Gastrocnemius medialis (tissue), 4 donors: ENCODE results near the gene SCTR. TPM values are rescaled to one million over a fixed set of nuclear protein-coding genes. Genes with fewer than 3 reads are reported as not detected.

Experiments used
- ATAC-seq, 2 donors: fragments of 150-250 bp; one replicate each; pipeline ENCODE4 v1.9.1; 2016
- DNase-seq, 2 donors: peaks; one replicate each; pipeline ENCODE4 v3.0.0-alpha.2; 2019
- H3K27ac ChIP-seq, 4 donors: fragments of 200-600 bp; sonication (generic); 1 replicate in 1 of 4; 2 replicates in 3 of 4; pipeline ENCODE4 v1.5.1; 2016 to 2018; ENCODE audit warnings: mild to moderate bottlenecking in 2 of 4, moderate library complexity in 1 of 4
- H3K27me3 ChIP-seq, 3 donors: fragments of 200-600 bp; sonication (generic) in 2 of 3; 1 replicate in 1 of 3; 2 replicates in 2 of 3; pipeline versions ENCODE4 v1.5.1 to v1.6.0; 2016 to 2019; ENCODE audit warnings: mild to moderate bottlenecking in 1 of 3, moderate library complexity in 1 of 3
- H3K36me3 ChIP-seq, 2 donors: fragments of 200-600 bp; sonication (generic) in 1 of 2; one replicate each; pipeline ENCODE4 v1.5.1; 2017 to 2018
- H3K4me1 ChIP-seq, 2 donors: fragments of 200-600 bp; sonication (generic) in 1 of 2; one replicate each; pipeline ENCODE4 v1.5.1; 2016 to 2017; ENCODE audit warnings: mild to moderate bottlenecking in 2 of 2
- H3K4me3 ChIP-seq, 4 donors: fragments of 200-600 bp; sonication (generic) in 3 of 4; 1 replicate in 1 of 4; 2 replicates in 3 of 4; pipeline ENCODE4 v1.5.1; 2016 to 2019; ENCODE audit warnings: mild to moderate bottlenecking in 2 of 4
- H3K9me3 ChIP-seq, 3 donors: fragments of 200-600 bp; sonication (generic) in 2 of 3; 1 replicate in 1 of 3; 2 replicates in 2 of 3; pipeline ENCODE4 v1.5.1; 2016 to 2019
- CTCF ChIP-seq, 5 experiments: fragments of 450-650 bp in 3 of 5; fragments of 200-600 bp in 2 of 5; sonication (generic) in 2 of 5; IDR thresholded peaks in 4 of 5; conservative IDR thresholded peaks in 1 of 5; 1 replicate in 4 of 5; 2 replicates in 1 of 5; pipeline ENCODE4 v1.5.1; 2016 to 2019; ENCODE audit warnings: antibody characterized with exemption in 5 of 5, mild to moderate bottlenecking in 3 of 5, moderate library complexity in 3 of 5
- POLR2A ChIP-seq, 2 donors: fragments of 450-650 bp; IDR thresholded peaks; one replicate each; pipeline ENCODE4 v1.6.1; 2017; ENCODE audit warnings: antibody characterized with exemption in 2 of 2, mild to moderate bottlenecking in 2 of 2, moderate library complexity in 2 of 2
- in situ Hi-C, 4 donors: fragments of 200-750 bp; cut with MboI; loops; one replicate each; pipeline versions ENCODE4 v1.15.0 to v1.8.0; 2017; ENCODE audit warnings: low sequenced_read_pairs in 4 of 4
- intact Hi-C: fragments of 100-400 bp; cut with DNase I; formaldehyde crosslinking; loops from one replicate; pipeline ENCODE4 v1.15.1; 2023; ENCODE audit warnings: low total_unique reads
- total RNA-seq, 4 donors: library from RNA; depleted of rRNA; stranded (reverse); fragments of >200 nt; gene quantifications; one replicate each; pipeline versions ENCODE4 v1.1.0 to v1.2.3, GENCODE V29; 2016

Gene SCTR
- total RNA-seq, 4 donors from 2014 or later = not detected

- Histone ChIP-seq H3K4me1 (no peaks in the 10 kb centered on the region), H3K4me3 (no peak overlapping the region), H3K36me3 (no peaks in the 10 kb centered on the region), H3K9me3 (no peaks in the 10 kb centered on the region), H3K27me3 (no peaks in the 10 kb centered on the region), H3K27ac (no peak overlapping the region)
- ATAC-seq = no peak
- intact Hi-C loops (no loop called here), in situ Hi-C loops (no loop called here)
- TF ChIP-seq POLR2A (IDR thresholded peaks at IDR 0.05) = no peak
- no peak for TF ChIP-seq CTCF (IDR thresholded peaks at IDR 0.05 in 4 of 5, conservative IDR thresholded peaks at IDR 0.05 in 1 of 5)
- DNase-seq = no peak
Observed at GRCh38 chr2:119440501-119440870, 83.8 kb downstream of the SCTR start.

- DNase-seq (no peak), ATAC-seq (no peak)
- no peaks in the 10 kb centered on the region for H3K9me3 ChIP-seq
- no peaks in the 10 kb centered on the region for H3K4me1 ChIP-seq
- no peaks in the 10 kb centered on the region for H3K27me3 ChIP-seq
- H3K4me3 ChIP-seq = no peak overlapping the region
- in situ Hi-C loops (no loop called here), intact Hi-C loops (no loop called here)
- H3K27ac ChIP-seq = no peak overlapping the region
- H3K36me3 ChIP-seq = no peaks in the 10 kb centered on the region
- no peak for TF ChIP-seq POLR2A (IDR thresholded peaks at IDR 0.05)
- no peak for TF ChIP-seq CTCF (IDR thresholded peaks at IDR 0.05 in 4 of 5, conservative IDR thresholded peaks at IDR 0.05 in 1 of 5)
Observed at GRCh38 chr2:119439574-119440500, 84.4 kb downstream of the SCTR start.

GRCh38 chr2:119438726-119439284, 85.5 kb downstream of the SCTR start:
- intact Hi-C loops = no loop called here
- no peaks in the 10 kb centered on the region for H3K36me3 ChIP-seq
- in situ Hi-C loops = no loop called here

GRCh38 chr2:119438128-119438656, 86.1 kb downstream of the SCTR start:
- DNase-seq (no peak), ATAC-seq (no peak)
- no peaks in the 10 kb centered on the region for H3K9me3 ChIP-seq
- H3K27me3 ChIP-seq = no peaks in the 10 kb centered on the region
- H3K4me1 ChIP-seq = no peaks in the 10 kb centered on the region
- TF ChIP-seq POLR2A (IDR thresholded peaks at IDR 0.05) = no peak
- TF ChIP-seq CTCF (IDR thresholded peaks at IDR 0.05 in 4 of 5, conservative IDR thresholded peaks at IDR 0.05 in 1 of 5) = no peak
- H3K4me3 ChIP-seq = no peak overlapping the region
- H3K36me3 ChIP-seq = no peaks in the 10 kb centered on the region
- H3K27ac ChIP-seq = no peak overlapping the region
- in situ Hi-C loops (no loop called here), intact Hi-C loops (no loop called here)

More at GRCh38 chr2:119438726-119439284, 85.5 kb downstream of the SCTR start:
- H3K4me1 ChIP-seq = no peaks in the 10 kb centered on the region
- H3K27me3 ChIP-seq = no peaks in the 10 kb centered on the region
- no peak for TF ChIP-seq POLR2A (IDR thresholded peaks at IDR 0.05)
- TF ChIP-seq CTCF (IDR thresholded peaks at IDR 0.05 in 4 of 5, conservative IDR thresholded peaks at IDR 0.05 in 1 of 5) = no peak
- no peak for ATAC-seq
- no peak overlapping the region for H3K4me3 ChIP-seq
- no peak overlapping the region for H3K27ac ChIP-seq
- no peaks in the 10 kb centered on the region for H3K9me3 ChIP-seq
- no peak for DNase-seq
